DND-41 (cell line): ENCODE results near the gene LRPAP1.
"Not testable (repeated sequence)": the region's sequence is repeated elsewhere in the genome, so short reads cannot be mapped to it uniquely, and the experiment has no call there.

Source experiments
- ATAC-seq: fragments of 200-7000 bp; cut with Tn5 transposase; 3 replicates; pipeline ENCODE4 v1.9.1; 2021; ENCODE audit warnings: low read depth; ENCODE audit not compliant: insufficient read depth
- DNase-seq: peaks from one replicate; pipeline ENCODE4 v3.0.0-alpha.2; 2020
- H2AFZ ChIP-seq: 2 replicates; pipeline ENCODE4 v1.6.0; 2012; ENCODE audit warnings: low read depth, low read length
- H3K27ac ChIP-seq: 2 replicates; pipeline ENCODE4 v1.5.1; 2012; ENCODE audit warnings: low read length, inconsistent platforms
- H3K27me3 ChIP-seq: fragments of 200-600 bp; sonication (generic); 2 replicates; pipeline ENCODE4 v1.6.0; 2012; ENCODE audit warnings: low read length, mild to moderate bottlenecking, inconsistent platforms; ENCODE audit not compliant: insufficient read depth, poor library complexity
- H3K36me3 ChIP-seq: 2 replicates; pipeline ENCODE4 v1.5.1; 2012; ENCODE audit warnings: low read length, inconsistent platforms; ENCODE audit not compliant: insufficient read depth
- H3K4me1 ChIP-seq: 2 replicates; pipeline ENCODE4 v1.5.1; 2012; ENCODE audit warnings: mild to moderate bottlenecking, low read length; ENCODE audit not compliant: insufficient read depth
- H3K4me2 ChIP-seq: 2 replicates; pipeline ENCODE4 v1.6.0; 2012; ENCODE audit warnings: mild to moderate bottlenecking, moderate library complexity, low read length, inconsistent platforms; ENCODE audit not compliant: insufficient read depth
- H3K4me3 ChIP-seq, 2 experiments: fragments of 200-600 bp in 1 of 2; shearing (Covaris generic) in 1 of 2; 2 replicates each; pipeline ENCODE4 v1.5.1; 2012 to 2016; ENCODE audit warnings: inconsistent platforms in 2 of 2, low read length in 2 of 2, mild to moderate bottlenecking in 2 of 2, low read depth in 1 of 2, moderate library complexity in 1 of 2
- H3K79me2 ChIP-seq: 2 replicates; pipeline ENCODE4 v1.6.0; 2012; ENCODE audit warnings: low read length, inconsistent platforms; ENCODE audit not compliant: insufficient read depth
- H3K9ac ChIP-seq: 2 replicates; pipeline ENCODE4 v1.6.0; 2012; ENCODE audit warnings: low read depth, mild to moderate bottlenecking, inconsistent platforms, low read length, moderate library complexity
- H3K9me3 ChIP-seq: 2 replicates; pipeline ENCODE4 v1.5.1; 2012; ENCODE audit warnings: low read length, moderate library complexity, mild to moderate bottlenecking, inconsistent platforms; ENCODE audit not compliant: insufficient read depth, severe bottlenecking
- H4K20me1 ChIP-seq: 2 replicates; pipeline ENCODE4 v1.6.0; 2012; ENCODE audit warnings: low read length; ENCODE audit not compliant: insufficient read depth
- CTCF ChIP-seq: IDR thresholded peaks from 2 replicates; pipeline ENCODE4 v1.5.1; 2012; ENCODE audit warnings: borderline replicate concordance, low read length, moderate library complexity, mild to moderate bottlenecking; ENCODE audit not compliant: poor library complexity, severe bottlenecking; ENCODE audit errors: extremely low read depth
- EZH2 ChIP-seq: IDR thresholded peaks from 3 replicates; pipeline ENCODE4 v1.6.1; 2012; ENCODE audit warnings: borderline replicate concordance, low read depth, mild to moderate bottlenecking, moderate library complexity, low read length, inconsistent platforms; ENCODE audit not compliant: severe bottlenecking

LRPAP1 gene

GRCh38 chr4:3572363-3572762 lies 40.1 kb upstream of the LRPAP1 start:
- DNase-seq: no peak
- Histone ChIP-seq H3K27me3 (no peaks in the 10 kb centered on the region), H3K4me3 (no peak overlapping the region), H3K4me2 (no peak overlapping the region), H3K36me3 (no peaks in the 10 kb centered on the region), H3K4me1 (no peaks in the 10 kb centered on the region), H3K79me2 (no peaks in the 10 kb centered on the region), H2AFZ (no peak overlapping the region), H4K20me1 (no peaks in the 10 kb centered on the region), H3K9ac (no peak overlapping the region), H3K9me3 (no peaks in the 10 kb centered on the region), H3K27ac (no peak overlapping the region)
- TF ChIP-seq EZH2: no peak
- no peak for TF ChIP-seq CTCF
- no peak for ATAC-seq

DNA sequence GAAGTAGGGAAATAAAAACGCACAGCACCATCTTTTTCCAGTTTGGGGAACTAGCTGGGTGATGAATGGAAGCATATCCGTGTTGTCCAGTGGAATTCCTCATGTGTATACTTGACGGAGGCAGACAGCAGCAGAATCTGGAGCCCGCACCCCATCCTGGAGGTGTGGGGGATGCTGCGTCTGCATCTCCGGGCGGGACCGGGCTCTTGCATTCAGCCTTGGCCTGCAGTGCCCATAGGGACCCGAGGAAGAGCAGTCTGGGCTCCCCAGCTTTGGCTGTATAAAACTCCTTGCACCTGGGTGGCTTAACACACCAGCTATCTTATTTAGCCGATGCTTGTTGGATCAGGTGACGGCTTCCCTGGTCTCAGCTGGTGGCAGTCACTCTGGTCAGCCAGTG lies 39.7 kb upstream of the LRPAP1 start:
- no peak for ATAC-seq

DNA sequence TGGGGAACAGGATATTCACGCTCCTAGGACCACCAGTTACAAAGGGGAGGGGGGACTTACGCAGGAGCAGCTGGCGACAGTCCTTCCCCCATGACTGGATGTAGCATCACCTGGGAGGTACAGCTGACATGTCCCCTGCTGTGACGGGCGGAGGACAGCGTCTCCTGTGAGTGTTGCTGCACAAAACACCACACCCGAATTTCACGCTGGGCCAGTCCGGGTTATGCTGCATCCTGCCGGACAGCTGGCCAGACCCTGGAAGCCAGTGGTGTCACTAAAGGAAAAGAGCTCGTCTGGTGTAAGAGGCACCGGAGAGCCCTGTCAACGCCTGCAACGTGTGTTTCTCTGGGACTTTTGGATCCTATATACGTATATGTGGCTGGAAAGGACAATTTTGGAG lies 38.7 kb upstream of the LRPAP1 start:
- not testable (repeated sequence) for H3K9ac ChIP-seq, H3K36me3 ChIP-seq, H3K27ac ChIP-seq, H3K4me3 ChIP-seq, H3K27me3 ChIP-seq, H3K79me2 ChIP-seq, H3K4me2 ChIP-seq, H2AFZ ChIP-seq, H4K20me1 ChIP-seq, DNase-seq, H3K9me3 ChIP-seq, H3K4me1 ChIP-seq, ATAC-seq

More for the DNA sequence above, 39.7 kb upstream of the LRPAP1 start:
- H3K36me3 ChIP-seq: no peaks in the 10 kb centered on the region
- H3K79me2 ChIP-seq: no peaks in the 10 kb centered on the region
- no peak overlapping the region for H3K27ac ChIP-seq
- H3K4me1 ChIP-seq: no peaks in the 10 kb centered on the region
- H4K20me1 ChIP-seq: no peaks in the 10 kb centered on the region
- H3K27me3 ChIP-seq: no peaks in the 10 kb centered on the region
- TF ChIP-seq EZH2 (no peak), CTCF (no peak)
- H2AFZ ChIP-seq: no peak overlapping the region
- H3K4me3 ChIP-seq: no peak overlapping the region
- no peak overlapping the region for H3K4me2 ChIP-seq
- H3K9ac ChIP-seq: no peak overlapping the region
- H3K9me3 ChIP-seq: no peaks in the 10 kb centered on the region
- no peak for DNase-seq

- not testable (repeated sequence) for ATAC-seq, H3K27me3 ChIP-seq, H3K9me3 ChIP-seq, H4K20me1 ChIP-seq, H2AFZ ChIP-seq, H3K79me2 ChIP-seq, H3K4me3 ChIP-seq, H3K27ac ChIP-seq, H3K4me1 ChIP-seq, H3K36me3 ChIP-seq, H3K9ac ChIP-seq, H3K4me2 ChIP-seq, DNase-seq
Observed at GRCh38 chr4:3569611-3570010, 37.4 kb upstream of the LRPAP1 start.

DNA sequence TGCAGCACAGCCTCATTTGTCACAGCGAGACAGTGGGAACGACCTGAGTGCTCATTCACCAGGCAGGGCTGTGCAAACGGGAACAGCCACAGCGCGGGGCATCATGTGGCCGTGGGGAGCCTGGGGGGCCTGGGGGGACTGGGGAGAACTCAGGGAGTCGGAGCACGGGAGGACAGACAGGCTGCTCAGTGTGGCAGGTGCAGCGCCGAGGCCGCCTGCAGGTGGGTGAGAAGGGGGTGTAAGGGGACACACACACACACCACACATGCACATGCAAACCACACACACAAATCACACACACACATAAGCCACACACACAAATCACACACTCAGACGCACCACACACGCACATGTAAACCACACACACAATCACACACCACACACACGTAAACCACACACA lies 34.5 kb upstream of the LRPAP1 start:
- not testable (repeated sequence) for ATAC-seq, H3K9ac ChIP-seq, H2AFZ ChIP-seq, H4K20me1 ChIP-seq, H3K27ac ChIP-seq, DNase-seq, H3K9me3 ChIP-seq, H3K27me3 ChIP-seq, H3K4me1 ChIP-seq, H3K4me2 ChIP-seq, H3K4me3 ChIP-seq, H3K36me3 ChIP-seq, H3K79me2 ChIP-seq

DNA sequence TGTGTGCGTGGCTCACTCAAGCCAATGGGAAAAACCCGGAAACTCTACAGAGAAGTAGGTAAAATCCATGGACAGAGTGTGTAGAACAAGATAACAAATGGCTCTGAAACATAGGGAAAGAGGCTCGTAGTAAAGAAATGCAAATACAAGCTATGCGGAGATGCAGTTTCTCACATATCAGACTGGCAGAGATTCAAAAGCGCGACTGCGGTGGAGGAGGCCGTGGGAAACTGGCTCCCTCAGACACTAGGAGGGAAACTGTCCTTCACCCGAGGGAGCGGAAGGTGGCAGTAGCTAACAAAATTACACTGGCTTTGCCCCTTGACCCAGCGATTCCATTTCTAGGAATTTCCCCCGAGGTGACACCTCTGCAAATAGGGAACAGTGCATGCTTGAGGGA lies 34.1 kb upstream of the LRPAP1 start:
- ATAC-seq, H3K36me3 ChIP-seq, H3K79me2 ChIP-seq, H3K9ac ChIP-seq, H3K4me1 ChIP-seq, DNase-seq, H3K27ac ChIP-seq, H3K4me3 ChIP-seq, H2AFZ ChIP-seq, H4K20me1 ChIP-seq, H3K4me2 ChIP-seq, H3K9me3 ChIP-seq, H3K27me3 ChIP-seq: not testable (repeated sequence)

DNA sequence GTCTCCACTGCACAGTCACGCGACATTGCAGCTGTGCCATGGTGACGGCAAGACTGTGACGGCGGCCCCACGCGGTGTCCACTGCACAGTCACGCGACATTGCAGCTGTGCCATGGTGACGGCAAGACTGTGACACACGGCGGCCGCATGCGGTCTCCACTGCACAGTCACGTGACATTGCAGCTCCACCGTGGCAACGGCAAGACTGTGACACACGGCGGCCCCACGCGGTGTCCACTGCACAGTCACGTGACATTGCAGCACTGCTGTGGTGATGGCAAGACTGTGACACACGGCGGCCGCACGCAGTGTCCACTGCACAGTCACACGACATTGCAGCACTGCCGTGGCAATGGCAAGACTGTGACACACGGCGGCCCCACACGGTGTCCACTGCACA lies 32.7 kb upstream of the LRPAP1 start:
- H4K20me1 ChIP-seq, H3K79me2 ChIP-seq, H3K9me3 ChIP-seq, H3K4me2 ChIP-seq, H3K27ac ChIP-seq, H3K27me3 ChIP-seq, H3K9ac ChIP-seq, H3K4me3 ChIP-seq, H3K36me3 ChIP-seq, DNase-seq, ATAC-seq, H3K4me1 ChIP-seq, H2AFZ ChIP-seq: not testable (repeated sequence)
